GM12878 (cell line): Measurements from ENCODE around the gene IFITM1. TPM values are rescaled to one million over a fixed set of nuclear protein-coding genes. Genes with fewer than 3 reads are reported as not detected.

Source experiments
- ATAC-seq: fragments of 200-7000 bp; cut with Tn5 transposase; 3 replicates; pipeline ENCODE4 v1.9.1; 2020; ENCODE audit warnings: mild to moderate bottlenecking, moderate library complexity
- BruUV-seq: library from RNA; stranded (reverse); fragments of 400-500 nt; replicated peaks from 2 replicates; lab custom pipeline; 2021; lab: Mats Ljungman, UMichigan
- CTCF ChIA-PET: fragments of 300-600 bp; sonication (Branson Sonifier 250); formaldehyde crosslinking; extraction: SDS; loops from one replicate; lab custom pipeline; 2021; ENCODE audit warnings: inconsistent platforms; lab: Yijun Ruan, JAX
- POLR2A ChIA-PET: fragments of 350-600 bp; formaldehyde crosslinking; extraction: SDS; loops from one replicate; lab custom pipeline; 2021; ENCODE audit warnings: inconsistent platforms; lab: Charles Lee
- RAD21 ChIA-PET: fragments of 300-600 bp; sonication (Branson Sonifier 250); formaldehyde crosslinking; loops from one replicate; lab custom pipeline; 2023; ENCODE audit warnings: antibody characterized with exemption; ENCODE audit not compliant: unreplicated experiment; lab: Charles Lee
- SMC1A ChIA-PET: fragments of 300-600 bp; sonication (Branson Sonifier 250); formaldehyde crosslinking; loops from one replicate; lab custom pipeline; 2023; ENCODE audit not compliant: unreplicated experiment, uncharacterized antibody; lab: Charles Lee
- DNase-seq: peaks from one replicate; pipeline ENCODE4 v3.0.0-alpha.2; 2011; ENCODE audit warnings: low read depth, low spot score
- FAIRE-seq: peaks from 3 replicates; lab custom pipeline; 2011; peaks lifted over from hg19 to GRCh38; lab: Jason Lieb, UNC
- H2AFZ ChIP-seq: 2 replicates; pipeline ENCODE4 v1.6.0; 2011; ENCODE audit warnings: low read depth, low read length, control low read depth; ENCODE audit not compliant: control insufficient read depth
- H3K27ac ChIP-seq: 2 replicates; pipeline ENCODE4 v1.5.1; 2011; ENCODE audit warnings: control low read depth; ENCODE audit not compliant: control insufficient read depth, insufficient read depth
- H3K27me3 ChIP-seq, 2 experiments: replicated peaks in 1 of 2; 2 replicates each; pipeline versions ENCODE4 v1.6.0 to v1.6.1; 2011; ENCODE audit warnings: low read length in 1 of 2; ENCODE audit not compliant: control insufficient read depth in 2 of 2, insufficient read depth in 2 of 2
- H3K36me3 ChIP-seq, 2 experiments: 2 replicates each; pipeline ENCODE4 v1.5.1; 2011; ENCODE audit warnings: low read length in 1 of 2; ENCODE audit not compliant: control insufficient read depth in 2 of 2, insufficient read depth in 2 of 2
- H3K4me1 ChIP-seq: 2 replicates; pipeline ENCODE4 v1.6.1; 2011; ENCODE audit warnings: mild to moderate bottlenecking, low read length, moderate library complexity, mixed read lengths; ENCODE audit not compliant: control insufficient read depth, insufficient read depth
- H3K4me2 ChIP-seq: 2 replicates; pipeline ENCODE4 v1.6.0; 2011; ENCODE audit warnings: control low read depth; ENCODE audit not compliant: control insufficient read depth, insufficient read depth
- H3K4me3 ChIP-seq: fragments of 200-600 bp; sonication (generic); 2 replicates; pipeline ENCODE4 v1.5.1; 2016
- H3K79me2 ChIP-seq: 2 replicates; pipeline ENCODE4 v1.6.0; 2011; ENCODE audit warnings: low read length; ENCODE audit not compliant: control insufficient read depth, insufficient read depth
- H3K9ac ChIP-seq: 2 replicates; pipeline ENCODE4 v1.8.0; 2011; ENCODE audit warnings: low read length, control low read depth, mixed read lengths; ENCODE audit not compliant: control insufficient read depth, insufficient read depth
- H3K9me3 ChIP-seq: replicated peaks from 3 replicates; pipeline ENCODE4 v1.5.1; 2011; ENCODE audit warnings: mild to moderate bottlenecking, low read length; ENCODE audit not compliant: control insufficient read depth, insufficient read depth
- H4K20me1 ChIP-seq: 2 replicates; pipeline ENCODE4 v1.6.0; 2011; ENCODE audit not compliant: control insufficient read depth, insufficient read depth
- ASH2L ChIP-seq: fragments of 300-600, 200-600 bp; sonication (generic); IDR thresholded peaks from 2 replicates; pipeline ENCODE4 v1.6.1; 2017; ENCODE audit warnings: low read depth, mild to moderate bottlenecking, borderline replicate concordance
- ZBTB40 ChIP-seq: fragments of 450-650 bp; IDR thresholded peaks from 2 replicates; pipeline ENCODE4 v1.6.1; 2016; ENCODE audit warnings: mild to moderate bottlenecking, moderate library complexity, borderline replicate concordance
- whole genome bisulfite sequencing: methylation state at CpG from one replicate; pipeline ENCODE4 v1.1.6; 2016; ENCODE audit warnings: low lambda C conversion rate; ENCODE audit not compliant: insufficient replicate concordance, insufficient coverage; ENCODE audit errors: missing lambda C conversion rate; 5-methylcytosine and 5-hydroxymethylcytosine counted together
- in situ Hi-C: fragments of 300-500 bp; cut with MboI; formaldehyde crosslinking; loops from 9 replicates; pipeline ENCODE4 v1.14.3; 2018; ENCODE audit warnings: mixed read lengths
- intact Hi-C: fragments of 100-400 bp; cut with micrococcal nuclease; formaldehyde crosslinking; loops from one replicate; pipeline ENCODE4 v1.14.2; 2022; ENCODE audit not compliant: unreplicated experiment
- polyA plus RNA-seq, 11 experiments: library from polyadenylated mRNA; depleted of rRNA in 4 of 11; unstranded in 6 of 11; stranded (reverse) in 5 of 11; fragments of >200 nt; fragmentation: Nextera tagmentation in 4 of 11; fragmentation: Illumina TruSeq in 1 of 11; extraction: Ambion mirVana in 4 of 11; extraction: Trizol in 1 of 11; gene quantifications; 1 replicate in 1 of 11; 2 replicates in 10 of 11; pipeline versions ENCODE4 v1.2.1 to v1.2.3, GENCODE V29; 2011 to 2016; ENCODE audit warnings: inconsistent platforms in 2 of 11, missing spikeins in 2 of 11, low read depth in 1 of 11
- total RNA-seq, 4 experiments: library from RNA; depleted of rRNA in 3 of 4; stranded (reverse); fragments of >200 nt in 3 of 4; fragmentation: Illumina TruSeq in 1 of 4; extraction: Trizol in 1 of 4; gene quantifications; 2 replicates each; pipeline versions ENCODE4 v1.2.1 to v1.2.3, GENCODE V29; 2013 to 2021

Gene IFITM1
- total and polyA plus RNA-seq, 10 of the 15 experiments (the other 5 are each of a cell fraction or from before 2014, with no cell fraction given), result 396 to 2,788 (median 607) TPM

GRCh38 chr11:342328-342727 lies 28.5 kb downstream of the IFITM1 start:
- H3K4me1 ChIP-seq, result peaks cover 2% of the 10 kb centered on the region
- H3K27ac ChIP-seq, result no peak overlapping the region
- H3K79me2 ChIP-seq, result no peaks in the 10 kb centered on the region
- no peaks in the 10 kb centered on the region for H3K27me3 ChIP-seq
- no peak overlapping the region for H3K9ac ChIP-seq
- CTCF ChIA-PET, result interaction anchor here (1.0 kb wide), 1 partner anchor 13 kb away, joined by 4 read pairs; no protein-coding TSS in a partner anchor
- in situ Hi-C loops (no loop called here), intact Hi-C loops (no loop called here)
- POLR2A ChIA-PET, result no interaction called here
- BruUV-seq, result no TSS peak
- ATAC-seq (no peak), DNase-seq (no peak), FAIRE-seq (no peak)
- TF ChIP-seq ZBTB40, result no peak
- TF ChIP-seq ASH2L, result no peak
- WGBS, result 86% methylated on average over 3 of the region's 3 CpGs
- H3K9me3 ChIP-seq, result no peaks in the 10 kb centered on the region; the same call in 2 of the 3 replicates
- no peaks in the 10 kb centered on the region for H3K36me3 ChIP-seq
- RAD21 ChIA-PET, result interaction anchor here (0.9 kb wide), 1 partner anchor 12 kb away, joined by 3 read pairs; no protein-coding TSS in a partner anchor
- no peaks in the 10 kb centered on the region for H4K20me1 ChIP-seq
- SMC1A ChIA-PET, result interaction anchor here (0.6 to 1.4 kb wide), 2 partner anchors 12 to 98 kb away, joined by 3 read pairs; no protein-coding TSS in a partner anchor
- no peak overlapping the region for H3K4me3 ChIP-seq
- no peak overlapping the region for H3K4me2 ChIP-seq
- H2AFZ ChIP-seq, result no peak overlapping the region
